IMR-90 (cell line): ENCODE results near the gene APBB1IP. TPM values are rescaled to one million over a fixed set of nuclear protein-coding genes. Genes with fewer than 3 reads are reported as not detected.

Experiments
- ATAC-seq: fragments of 200-7000 bp; cut with Tn5 transposase; 2 replicates; pipeline ENCODE4 v1.9.1; 2020; ENCODE audit warnings: low read depth, mild to moderate bottlenecking, moderate library complexity
- BruUV-seq: library from RNA; stranded (reverse); fragments of 400-500 nt; replicated peaks from 2 replicates; lab custom pipeline; 2021; lab: Mats Ljungman, UMichigan
- CTCF ChIA-PET: fragments of 300-600 bp; formaldehyde crosslinking; extraction: SDS; loops from one replicate; lab custom pipeline; 2021; ENCODE audit warnings: antibody characterized with exemption; lab: Yijun Ruan, JAX
- POLR2A ChIA-PET: fragments of 300-600 bp; sonication (Branson Sonifier 250); formaldehyde crosslinking; loops from one replicate; lab custom pipeline; 2022; ENCODE audit warnings: antibody characterized with exemption; ENCODE audit not compliant: unreplicated experiment; lab: Charles Lee
- DNase-seq: peaks from one replicate; pipeline ENCODE4 v3.0.0; 2013
- H2AFZ ChIP-seq: replicated peaks from 2 replicates; pipeline ENCODE3; 2013; ENCODE audit warnings: low read length, mild to moderate bottlenecking; ENCODE audit not compliant: poor library complexity
- H2AK5ac ChIP-seq: 2 replicates; pipeline ENCODE4 v1.6.1; 2013; ENCODE audit warnings: low read depth, low read length, inconsistent platforms
- H2AK9ac ChIP-seq: replicated peaks from 2 replicates; pipeline ENCODE3; 2013; ENCODE audit warnings: mild to moderate bottlenecking, low read depth, low read length, moderate library complexity; ENCODE audit not compliant: poor library complexity
- H2BK120ac ChIP-seq: 2 replicates; pipeline ENCODE4 v1.6.1; 2013; ENCODE audit warnings: low read depth, low read length, inconsistent platforms
- H2BK15ac ChIP-seq: 3 replicates; pipeline ENCODE4 v1.6.1; 2013; ENCODE audit warnings: low read depth, low read length, inconsistent platforms
- H2BK20ac ChIP-seq: 2 replicates; pipeline ENCODE4 v1.6.1; 2013; ENCODE audit warnings: low read depth, mild to moderate bottlenecking, inconsistent platforms, low read length, moderate library complexity
- H2BK5ac ChIP-seq: 2 replicates; pipeline ENCODE4 v1.6.1; 2013; ENCODE audit warnings: mild to moderate bottlenecking, low read depth, low read length, inconsistent platforms; ENCODE audit not compliant: poor library complexity, severe bottlenecking
- H3K14ac ChIP-seq: replicated peaks from 2 replicates; pipeline ENCODE4 v1.6.1; 2013; ENCODE audit warnings: low read depth, low read length, inconsistent platforms
- H3K18ac ChIP-seq: 2 replicates; pipeline ENCODE4 v1.6.1; 2013; ENCODE audit warnings: low read depth, low read length, control low read depth
- H3K23ac ChIP-seq: 2 replicates; pipeline ENCODE4 v1.6.1; 2013; ENCODE audit warnings: low read depth, low read length, inconsistent platforms
- H3K27ac ChIP-seq: 2 replicates; pipeline ENCODE4 v1.5.1; 2013; ENCODE audit warnings: mild to moderate bottlenecking, control low read depth, low read length; ENCODE audit not compliant: insufficient read depth
- H3K27me3 ChIP-seq: 2 replicates; pipeline ENCODE4 v1.6.1; 2013; ENCODE audit warnings: low read length; ENCODE audit not compliant: control insufficient read depth, insufficient read depth
- H3K36me3 ChIP-seq: 2 replicates; pipeline ENCODE4 v1.6.1; 2013; ENCODE audit warnings: low read length, mixed read lengths; ENCODE audit not compliant: control insufficient read depth, insufficient read depth
- H3K4ac ChIP-seq: 2 replicates; pipeline ENCODE4 v1.6.1; 2013; ENCODE audit warnings: low read depth, low read length, inconsistent platforms
- H3K4me1 ChIP-seq: 2 replicates; pipeline ENCODE4 v1.6.1; 2013; ENCODE audit warnings: low read length, mixed read lengths; ENCODE audit not compliant: control insufficient read depth, insufficient read depth
- H3K4me2 ChIP-seq: 2 replicates; pipeline ENCODE4 v1.6.1; 2013; ENCODE audit warnings: low read depth, mild to moderate bottlenecking, control low read depth, low read length, moderate library complexity
- H3K4me3 ChIP-seq: 2 replicates; pipeline ENCODE4 v1.5.1; 2013; ENCODE audit warnings: low read depth, mild to moderate bottlenecking, control low read depth, low read length, moderate library complexity; ENCODE audit not compliant: insufficient read depth
- H3K56ac ChIP-seq: 2 replicates; pipeline ENCODE4 v1.6.1; 2013; ENCODE audit warnings: low read length, inconsistent platforms; ENCODE audit not compliant: insufficient read depth; ENCODE audit errors: extremely low read depth
- H3K79me1 ChIP-seq, 2 experiments: 2 replicates each; pipeline ENCODE4 v1.6.1; 2013; ENCODE audit warnings: low read length in 2 of 2, inconsistent platforms in 1 of 2, low read depth in 1 of 2
- H3K9ac ChIP-seq: 2 replicates; pipeline ENCODE4 v1.6.1; 2013; ENCODE audit warnings: low read depth, low read length, control low read depth
- H3K9me1 ChIP-seq: 2 replicates; pipeline ENCODE4 v1.6.1; 2013; ENCODE audit warnings: low read length, inconsistent platforms; ENCODE audit not compliant: insufficient read depth
- H3K9me3 ChIP-seq: 2 replicates; pipeline ENCODE4 v1.6.1; 2013; ENCODE audit warnings: low read length; ENCODE audit not compliant: control insufficient read depth, insufficient read depth
- H4K20me1 ChIP-seq: 2 replicates; pipeline ENCODE4 v1.6.1; 2013; ENCODE audit warnings: low read length, inconsistent platforms; ENCODE audit not compliant: insufficient read depth
- H4K5ac ChIP-seq: 2 replicates; pipeline ENCODE4 v1.6.1; 2013; ENCODE audit warnings: mild to moderate bottlenecking, low read depth, low read length, control low read depth
- H4K8ac ChIP-seq, 2 experiments: 2 replicates each; pipeline ENCODE4 v1.6.1; 2013; ENCODE audit warnings: low read depth in 2 of 2, low read length in 2 of 2, control low read depth in 1 of 2, inconsistent platforms in 1 of 2
- H4K91ac ChIP-seq: 2 replicates; pipeline ENCODE4 v1.6.1; 2013; ENCODE audit warnings: low read depth, low read length, inconsistent platforms; ENCODE audit not compliant: insufficient read depth
- CEBPB ChIP-seq: IDR thresholded peaks from 2 replicates; pipeline ENCODE4 v1.6.1; 2012; ENCODE audit warnings: low read depth, low read length, improper control_type of control experiment
- CHD1 ChIP-seq: IDR thresholded peaks from 2 replicates; pipeline ENCODE4 v1.6.1; 2012; ENCODE audit warnings: low read depth, low read length, improper control_type of control experiment
- MAFK ChIP-seq: IDR thresholded peaks from 2 replicates; pipeline ENCODE4 v1.6.1; 2012; ENCODE audit warnings: low read depth, low read length, improper control_type of control experiment
- MXI1 ChIP-seq: IDR thresholded peaks from 2 replicates; pipeline ENCODE4 v1.6.1; 2012; ENCODE audit warnings: low read depth, mild to moderate bottlenecking, low read length, moderate library complexity, borderline replicate concordance
- NFE2L2 ChIP-seq: fragments of 150-350 bp; IDR thresholded peaks from 2 replicates; pipeline ENCODE4 v1.6.1; 2016; ENCODE audit warnings: low read depth, mild to moderate bottlenecking, low read length
- POLR2A ChIP-seq: IDR thresholded peaks from 2 replicates; pipeline ENCODE4 v1.6.1; 2012; ENCODE audit warnings: mild to moderate bottlenecking, low read depth, low read length
- RAD21 ChIP-seq: IDR thresholded peaks from 2 replicates; pipeline ENCODE4 v1.6.1; 2012; ENCODE audit warnings: low read length, improper control_type of control experiment
- RFX5 ChIP-seq: IDR thresholded peaks from 2 replicates; pipeline ENCODE4 v1.8.0; 2012; ENCODE audit warnings: low read depth, mild to moderate bottlenecking, low read length, moderate library complexity
- WGBS, 2 experiments: methylation state at CpG; one replicate each; pipeline versions ENCODE4 v1.1.5 to v1.1.7; 2013; ENCODE audit warnings: missing lambda C conversion rate in 2 of 2; ENCODE audit not compliant: insufficient read length in 1 of 2; ENCODE audit errors: extremely low coverage in 2 of 2; 5-methylcytosine and 5-hydroxymethylcytosine counted together
- dilution Hi-C: fragments of 300-500 bp; cut with HindIII; formaldehyde crosslinking; loops from one replicate; pipeline ENCODE4 v1.14.3; 2018; ENCODE audit warnings: low sequenced_read_pairs; ENCODE audit not compliant: unreplicated experiment
- in situ Hi-C: fragments of 300-500 bp; cut with MboI; formaldehyde crosslinking; loops from 3 replicates; pipeline ENCODE4 v1.14.3; 2019; ENCODE audit warnings: low sequenced_read_pairs, inconsistent platforms, mixed read lengths
- intact Hi-C: fragments of 100-400 bp; cut with micrococcal nuclease; formaldehyde crosslinking; loops from 2 replicates; pipeline ENCODE4 v1.10.0; 2022
- polyA plus RNA-seq, 3 experiments: library from polyadenylated mRNA; depleted of rRNA; stranded (reverse); fragments of >200 nt; gene quantifications; 2 replicates each; pipeline ENCODE4 v1.2.3, GENCODE V29; 2012; ENCODE audit warnings: low replicate concordance in 1 of 3
- total RNA-seq: library from RNA; depleted of rRNA; stranded (reverse); fragments of >200 nt; gene quantifications from 2 replicates; pipeline ENCODE4 v1.2.3, GENCODE V29; 2012
- TF ChIP-seq, protein P1 (sequence below): fragments of 150-350 bp; IDR thresholded peaks from 2 replicates; pipeline ENCODE4 v1.6.1; 2017; ENCODE audit warnings: mild to moderate bottlenecking, antibody characterized with exemption, low read length, low read depth
- TF ChIP-seq, protein P2 (sequence below): fragments of 150-350 bp; IDR thresholded peaks from 2 replicates; pipeline ENCODE4 v1.6.1; 2016; ENCODE audit warnings: low read depth, mild to moderate bottlenecking, low read length, moderate library complexity, borderline replicate concordance

APBB1IP gene
- total and polyA plus RNA-seq, 2 of the 4 experiments (the other 2 are of a cell fraction): not detected

DNA sequence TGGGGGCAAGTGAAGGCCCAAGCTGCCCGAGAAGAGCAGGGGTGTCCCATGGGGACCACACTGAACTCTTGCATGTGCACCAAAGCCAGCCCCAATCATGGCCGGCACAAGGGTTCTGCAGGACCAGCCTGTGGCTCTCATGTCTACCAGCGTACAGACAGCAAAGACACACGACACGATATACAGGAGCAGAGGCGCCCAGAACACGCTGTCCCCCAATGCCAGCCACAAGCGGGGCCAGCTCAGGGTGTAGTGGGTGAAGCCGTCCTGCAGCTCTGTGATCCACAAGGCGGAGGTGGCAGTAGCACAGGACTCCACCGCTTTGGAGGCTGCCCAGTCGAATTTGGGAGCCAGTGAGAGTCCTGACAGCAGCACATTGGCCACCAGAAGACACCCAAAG lies 150.5 kb downstream of the APBB1IP start:
- Histone ChIP-seq H3K4ac (no peak overlapping the region), H3K27ac (no peak overlapping the region), H3K36me3 (no peaks in the 10 kb centered on the region), H2BK120ac (no peak overlapping the region), H2BK15ac (no peak overlapping the region), H3K27me3 (no peaks in the 10 kb centered on the region), H3K14ac (no peak overlapping the region), H2AFZ (no peak overlapping the region), H3K18ac (no peak overlapping the region), H3K9ac (no peak overlapping the region), H3K4me3 (no peak overlapping the region), H4K91ac (no peak overlapping the region), H3K4me1 (no peaks in the 10 kb centered on the region), H3K23ac (no peak overlapping the region), H3K56ac (no peak overlapping the region), H4K8ac (no peak overlapping the region), H3K79me1 (no peaks in the 10 kb centered on the region), H2BK20ac (no peak overlapping the region), H2BK5ac (no peak overlapping the region), H2AK9ac (no peak overlapping the region), H3K4me2 (no peak overlapping the region), H4K20me1 (no peaks in the 10 kb centered on the region), H4K5ac (no peak overlapping the region), H2AK5ac (no peak overlapping the region), H3K9me1 (no peaks in the 10 kb centered on the region), H3K9me3 (peaks cover 6% of the 10 kb centered on the region)
- ATAC-seq (no peak), DNase-seq (no peak)
- intact Hi-C loops: no loop called here
- dilution Hi-C loops: no loop called here
- ChIA-PET POLR2A (no interaction called here), CTCF (no interaction called here)
- TF ChIP-seq POLR2A (no peak), MAFK (no peak), CHD1 (no peak), MXI1 (no peak), RFX5 (no peak), NFE2L2 (no peak), CEBPB (no peak), RAD21 (no peak)
- TF ChIP-seq, protein P1, sequence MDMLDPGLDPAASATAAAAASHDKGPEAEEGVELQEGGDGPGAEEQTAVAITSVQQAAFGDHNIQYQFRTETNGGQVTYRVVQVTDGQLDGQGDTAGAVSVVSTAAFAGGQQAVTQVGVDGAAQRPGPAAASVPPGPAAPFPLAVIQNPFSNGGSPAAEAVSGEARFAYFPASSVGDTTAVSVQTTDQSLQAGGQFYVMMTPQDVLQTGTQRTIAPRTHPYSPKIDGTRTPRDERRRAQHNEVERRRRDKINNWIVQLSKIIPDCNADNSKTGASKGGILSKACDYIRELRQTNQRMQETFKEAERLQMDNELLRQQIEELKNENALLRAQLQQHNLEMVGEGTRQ: no peak
- TF ChIP-seq, protein P2, sequence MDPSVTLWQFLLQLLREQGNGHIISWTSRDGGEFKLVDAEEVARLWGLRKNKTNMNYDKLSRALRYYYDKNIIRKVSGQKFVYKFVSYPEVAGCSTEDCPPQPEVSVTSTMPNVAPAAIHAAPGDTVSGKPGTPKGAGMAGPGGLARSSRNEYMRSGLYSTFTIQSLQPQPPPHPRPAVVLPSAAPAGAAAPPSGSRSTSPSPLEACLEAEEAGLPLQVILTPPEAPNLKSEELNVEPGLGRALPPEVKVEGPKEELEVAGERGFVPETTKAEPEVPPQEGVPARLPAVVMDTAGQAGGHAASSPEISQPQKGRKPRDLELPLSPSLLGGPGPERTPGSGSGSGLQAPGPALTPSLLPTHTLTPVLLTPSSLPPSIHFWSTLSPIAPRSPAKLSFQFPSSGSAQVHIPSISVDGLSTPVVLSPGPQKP: no peak
- in situ Hi-C loops: no loop called here
- no TSS peak for BruUV-seq
- WGBS, 2 experiments: 68% methylated on average over 5 of the region's 12 CpGs; no CpG with 5 or more reads in 1 of the 2 experiments
